ENCODE data around the gene SHC2.
"Not testable (repeated sequence)": the region's sequence is repeated elsewhere in the genome, so short reads cannot be mapped to it uniquely, and the experiment has no call there.

Gene SHC2

DNA sequence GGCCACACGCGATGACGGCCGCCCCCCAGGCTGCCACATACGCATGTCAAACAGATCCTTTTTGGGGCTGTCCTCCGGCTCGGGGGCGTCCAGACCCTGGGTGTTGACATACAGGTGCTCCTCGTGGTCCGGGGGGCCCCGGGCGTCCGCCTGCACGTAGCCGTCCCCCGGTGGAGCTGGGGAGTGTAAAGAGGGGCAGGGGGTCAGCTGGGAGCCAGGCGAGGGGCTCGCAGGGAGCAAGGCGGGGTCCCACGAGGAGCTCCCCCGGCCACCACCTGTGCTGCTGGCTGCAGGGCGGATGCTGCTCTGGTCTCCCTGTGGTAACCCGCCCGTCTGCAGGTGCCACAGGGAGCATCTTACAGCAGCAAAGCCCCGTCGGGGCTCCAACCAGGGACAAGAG, 35.8 kb downstream of the SHC2 start:
- Histone ChIP-seq H3K36me3 (ENCODE audit: insufficient read depth, low read length) (no peaks in the 10 kb centered on the region), H3K9me2 (ENCODE audit: low read depth, low read length) (no peaks in the 10 kb centered on the region), H3K9me3 (ENCODE audit: low read length) (no peaks in the 10 kb centered on the region), H3K27ac (ENCODE audit: low read depth, low read length, poor library complexity, severe bottlenecking) (no peak overlapping the region), H2AFZ (ENCODE audit: low read length) (no peak overlapping the region), H3K79me2 (ENCODE audit: insufficient read depth, low read length) (no peaks in the 10 kb centered on the region), H3K27me3 (ENCODE audit: insufficient read depth, low read length) (no peaks in the 10 kb centered on the region), H3K4me1 (ENCODE audit: insufficient read depth, low read length, severe bottlenecking) (no peaks in the 10 kb centered on the region), H4K20me1 (ENCODE audit: insufficient read depth, low read length) (no peaks in the 10 kb centered on the region), H3K4me2 (ENCODE audit: low read length) (no peak overlapping the region), H3K4me3 (ENCODE audit: low read depth, low read length, poor library complexity, severe bottlenecking) (no peak overlapping the region), H3K9ac (ENCODE audit: low read length) (no peak overlapping the region), H3F3A (ENCODE audit: insufficient read depth, low read length) (no peaks in the 10 kb centered on the region)
- TF ChIP-seq, protein P1, sequence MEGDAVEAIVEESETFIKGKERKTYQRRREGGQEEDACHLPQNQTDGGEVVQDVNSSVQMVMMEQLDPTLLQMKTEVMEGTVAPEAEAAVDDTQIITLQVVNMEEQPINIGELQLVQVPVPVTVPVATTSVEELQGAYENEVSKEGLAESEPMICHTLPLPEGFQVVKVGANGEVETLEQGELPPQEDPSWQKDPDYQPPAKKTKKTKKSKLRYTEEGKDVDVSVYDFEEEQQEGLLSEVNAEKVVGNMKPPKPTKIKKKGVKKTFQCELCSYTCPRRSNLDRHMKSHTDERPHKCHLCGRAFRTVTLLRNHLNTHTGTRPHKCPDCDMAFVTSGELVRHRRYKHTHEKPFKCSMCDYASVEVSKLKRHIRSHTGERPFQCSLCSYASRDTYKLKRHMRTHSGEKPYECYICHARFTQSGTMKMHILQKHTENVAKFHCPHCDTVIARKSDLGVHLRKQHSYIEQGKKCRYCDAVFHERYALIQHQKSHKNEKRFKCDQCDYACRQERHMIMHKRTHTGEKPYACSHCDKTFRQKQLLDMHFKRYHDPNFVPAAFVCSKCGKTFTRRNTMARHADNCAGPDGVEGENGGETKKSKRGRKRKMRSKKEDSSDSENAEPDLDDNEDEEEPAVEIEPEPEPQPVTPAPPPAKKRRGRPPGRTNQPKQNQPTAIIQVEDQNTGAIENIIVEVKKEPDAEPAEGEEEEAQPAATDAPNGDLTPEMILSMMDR (IDR thresholded peaks at IDR 0.05; ENCODE audit: low read length), result no peak
- no peak for TF ChIP-seq EZH2 (IDR thresholded peaks at IDR 0.05; ENCODE audit: borderline replicate concordance, low read length)

DNA sequence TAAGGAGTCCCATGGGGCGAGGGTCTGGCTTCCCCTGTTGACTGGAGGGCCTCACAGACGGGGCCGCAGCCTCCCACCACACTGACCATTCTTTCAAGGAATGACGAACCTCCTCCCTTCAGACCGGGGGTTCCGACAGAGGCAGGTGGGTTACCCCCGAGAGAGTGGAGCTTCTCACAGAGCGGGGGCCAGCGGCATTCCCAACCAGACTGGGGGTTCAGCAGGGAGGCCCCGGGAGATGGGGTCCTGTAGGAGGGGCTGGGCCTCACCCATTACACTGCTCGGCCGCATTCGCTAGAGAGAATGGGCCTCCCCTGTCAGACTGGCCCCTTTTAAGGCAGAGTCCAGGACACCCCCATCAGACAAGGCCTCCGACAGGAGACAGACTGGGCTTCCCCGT, 36.3 kb downstream of the SHC2 start:
- no peaks in the 10 kb centered on the region for H3K36me3 ChIP-seq (ENCODE audit: insufficient read depth, low read length)
- H3K27me3 ChIP-seq (ENCODE audit: insufficient read depth, low read length), result no peaks in the 10 kb centered on the region
- no peak overlapping the region for H3K4me3 ChIP-seq (ENCODE audit: low read depth, low read length, poor library complexity, severe bottlenecking)
- no peaks in the 10 kb centered on the region for H4K20me1 ChIP-seq (ENCODE audit: insufficient read depth, low read length)
- H3K4me2 ChIP-seq (ENCODE audit: low read length), result no peak overlapping the region
- TF ChIP-seq EZH2 (IDR thresholded peaks at IDR 0.05; ENCODE audit: borderline replicate concordance, low read length), result no peak
- TF ChIP-seq, protein P1 (IDR thresholded peaks at IDR 0.05; ENCODE audit: low read length), result no peak
- no peaks in the 10 kb centered on the region for H3F3A ChIP-seq (ENCODE audit: insufficient read depth, low read length)
- no peak overlapping the region for H3K9ac ChIP-seq (ENCODE audit: low read length)
- H2AFZ ChIP-seq (ENCODE audit: low read length), result no peak overlapping the region
- H3K4me1 ChIP-seq (ENCODE audit: insufficient read depth, low read length, severe bottlenecking), result no peaks in the 10 kb centered on the region
- H3K9me2 ChIP-seq (ENCODE audit: low read depth, low read length), result no peaks in the 10 kb centered on the region
- no peaks in the 10 kb centered on the region for H3K79me2 ChIP-seq (ENCODE audit: insufficient read depth, low read length)
- H3K27ac ChIP-seq (ENCODE audit: low read depth, low read length, poor library complexity, severe bottlenecking), result no peak overlapping the region
- no peaks in the 10 kb centered on the region for H3K9me3 ChIP-seq (ENCODE audit: low read length)

DNA sequence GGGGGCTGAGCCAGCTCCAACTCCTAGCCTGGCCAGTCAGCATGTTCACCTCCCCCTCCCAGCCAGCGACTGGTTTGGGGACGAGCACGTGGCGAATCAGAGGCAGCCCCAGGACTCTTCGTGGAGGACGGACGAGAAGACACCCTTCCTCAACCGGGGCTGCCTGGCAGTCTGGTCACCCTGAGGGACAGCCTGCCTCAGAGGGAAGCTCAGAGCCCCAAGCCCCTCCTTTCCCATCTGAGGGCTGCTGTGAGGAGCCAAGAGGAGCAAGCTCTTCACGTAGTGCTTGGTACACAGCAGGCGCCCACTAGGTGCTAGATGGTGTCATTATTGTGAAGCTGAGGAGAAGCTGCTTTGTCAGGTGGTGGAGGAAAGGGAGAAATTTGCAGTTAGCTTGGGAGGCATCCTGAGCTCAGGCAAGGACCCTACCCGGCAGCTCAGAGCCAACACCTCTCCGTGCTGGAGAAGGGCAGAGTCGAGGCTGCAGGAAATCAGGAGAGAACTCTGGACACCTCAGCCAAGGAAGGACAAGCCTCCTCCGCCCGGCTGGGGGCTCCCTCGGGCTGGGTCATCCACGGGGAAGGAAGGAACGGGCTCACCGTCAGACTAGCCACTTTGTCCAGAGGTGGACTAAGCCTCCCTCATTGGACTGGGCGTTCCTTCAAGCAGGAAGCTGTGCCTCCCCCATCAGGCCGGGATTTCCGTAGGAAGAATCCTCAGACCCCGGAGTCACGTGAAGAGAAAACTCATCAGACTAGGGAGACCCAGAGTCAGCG, 37.0 kb downstream of the SHC2 start:
- H3K9me2 ChIP-seq (ENCODE audit: low read depth, low read length), result no peaks in the 10 kb centered on the region
- H3K4me2 ChIP-seq (ENCODE audit: low read length), result no peak overlapping the region
- H3K27ac ChIP-seq (ENCODE audit: low read depth, low read length, poor library complexity, severe bottlenecking), result no peak overlapping the region
- H3K36me3 ChIP-seq (ENCODE audit: insufficient read depth, low read length), result no peaks in the 10 kb centered on the region
- no peaks in the 10 kb centered on the region for H3K79me2 ChIP-seq (ENCODE audit: insufficient read depth, low read length)
- H3F3A ChIP-seq (ENCODE audit: insufficient read depth, low read length), result no peaks in the 10 kb centered on the region
- no peak for TF ChIP-seq EZH2 (IDR thresholded peaks at IDR 0.05; ENCODE audit: borderline replicate concordance, low read length)
- TF ChIP-seq, protein P1 (IDR thresholded peaks at IDR 0.05; ENCODE audit: low read length), result no peak
- H3K9ac ChIP-seq (ENCODE audit: low read length), result no peak overlapping the region
- no peak overlapping the region for H2AFZ ChIP-seq (ENCODE audit: low read length)
- H3K9me3 ChIP-seq (ENCODE audit: low read length), result no peaks in the 10 kb centered on the region
- H3K4me3 ChIP-seq (ENCODE audit: low read depth, low read length, poor library complexity, severe bottlenecking), result no peak overlapping the region
- H3K27me3 ChIP-seq (ENCODE audit: insufficient read depth, low read length), result no peaks in the 10 kb centered on the region
- no peaks in the 10 kb centered on the region for H3K4me1 ChIP-seq (ENCODE audit: insufficient read depth, low read length, severe bottlenecking)
- H4K20me1 ChIP-seq (ENCODE audit: insufficient read depth, low read length), result no peaks in the 10 kb centered on the region

DNA sequence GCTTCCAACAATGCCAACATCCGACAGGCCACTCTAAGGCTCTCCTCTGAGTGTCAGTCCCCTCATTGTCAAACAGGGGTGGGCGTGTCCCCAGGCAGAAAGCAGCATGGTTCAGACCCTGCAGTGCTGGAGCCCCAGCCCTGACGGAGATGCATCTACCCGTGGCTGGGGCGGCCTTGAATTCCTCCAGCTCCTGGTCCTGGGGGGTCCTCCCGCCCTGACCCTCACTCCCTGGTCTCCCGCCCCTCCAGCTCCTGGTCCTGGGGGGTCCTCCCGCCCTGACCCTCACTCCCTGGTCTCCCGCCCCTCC, 38.0 kb downstream of the SHC2 start:
- H4K20me1 ChIP-seq (ENCODE audit: insufficient read depth, low read length); H3K9ac ChIP-seq (ENCODE audit: low read length); H3K27ac ChIP-seq (ENCODE audit: low read depth, low read length, poor library complexity, severe bottlenecking); H3K9me3 ChIP-seq (ENCODE audit: low read length); H3K79me2 ChIP-seq (ENCODE audit: insufficient read depth, low read length); H3K9me2 ChIP-seq (ENCODE audit: low read depth, low read length); H3K4me2 ChIP-seq (ENCODE audit: low read length); H3K27me3 ChIP-seq (ENCODE audit: insufficient read depth, low read length); H3K4me1 ChIP-seq (ENCODE audit: insufficient read depth, low read length, severe bottlenecking); H3F3A ChIP-seq (ENCODE audit: insufficient read depth, low read length); H2AFZ ChIP-seq (ENCODE audit: low read length); H3K4me3 ChIP-seq (ENCODE audit: low read depth, low read length, poor library complexity, severe bottlenecking); H3K36me3 ChIP-seq (ENCODE audit: insufficient read depth, low read length): not testable (repeated sequence)
